ENCODE data around the gene TNS3. TPM values are rescaled to one million over a fixed set of nuclear protein-coding genes. Genes with fewer than 3 reads are reported as not detected.
"Not testable (repeated sequence)": the region's sequence is repeated elsewhere in the genome, so short reads cannot be mapped to it uniquely, and the experiment has no call there.

Gene TNS3
- total RNA-seq, 2 experiments from 2014 or later = 0.12 to 0.52 TPM

- no peaks in the 10 kb centered on the region for H3K9me3 Mint-ChIP-seq
- peaks cover 2% of the 10 kb centered on the region for H3K27me3 Mint-ChIP-seq
- DNase-seq = no peak
- H3K27ac Mint-ChIP-seq = no peak overlapping the region
- no peak overlapping the region for H3K4me3 Mint-ChIP-seq
- no peaks in the 10 kb centered on the region for H3K4me1 Mint-ChIP-seq
- no peaks in the 10 kb centered on the region for H3K36me3 Mint-ChIP-seq
These were observed 110.6 kb downstream of the TNS3 start for GRCh38 chr7:47471358-47471703.

GRCh38 chr7:47470567-47471357 lies 111.1 kb downstream of the TNS3 start:
- no peak overlapping the region for H3K27ac Mint-ChIP-seq

DNA sequence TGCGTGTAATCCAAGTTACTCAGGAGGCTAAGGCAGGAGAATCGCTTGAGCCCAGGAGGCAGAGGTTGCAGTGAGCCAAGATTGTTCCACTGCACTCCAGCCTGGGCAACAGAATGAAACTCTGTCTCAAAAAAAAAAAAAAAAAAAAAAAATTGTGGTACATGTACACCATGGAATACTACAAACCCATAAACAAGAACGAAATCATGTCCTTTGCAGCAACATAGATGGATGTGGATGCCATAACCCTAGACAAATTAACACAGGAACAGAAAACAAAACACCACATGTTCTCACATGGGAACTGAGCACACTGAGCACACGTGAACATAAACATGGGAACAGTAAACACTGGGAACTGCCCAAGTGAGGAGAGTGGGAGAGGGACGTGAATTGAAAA lies 112.1 kb downstream of the TNS3 start:
- H3K4me3 Mint-ChIP-seq, DNase-seq, H3K4me1 Mint-ChIP-seq, H3K36me3 Mint-ChIP-seq, H3K27ac Mint-ChIP-seq, H3K9me3 Mint-ChIP-seq, H3K27me3 Mint-ChIP-seq: not testable (repeated sequence)

More at GRCh38 chr7:47470567-47471357, 111.1 kb downstream of the TNS3 start:
- Mint-ChIP-seq H3K4me3 (no peak overlapping the region), H3K4me1 (no peaks in the 10 kb centered on the region), H3K9me3 (no peaks in the 10 kb centered on the region), H3K27me3 (peaks cover 3% of the 10 kb centered on the region), H3K36me3 (no peaks in the 10 kb centered on the region)
- no peak for DNase-seq

- no peak overlapping the region for H3K4me3 Mint-ChIP-seq
- H3K36me3 Mint-ChIP-seq = no peaks in the 10 kb centered on the region
- H3K9me3 Mint-ChIP-seq = no peaks in the 10 kb centered on the region
These were observed 115.1 kb downstream of the TNS3 start for GRCh38 chr7:47466832-47467231.

DNA sequence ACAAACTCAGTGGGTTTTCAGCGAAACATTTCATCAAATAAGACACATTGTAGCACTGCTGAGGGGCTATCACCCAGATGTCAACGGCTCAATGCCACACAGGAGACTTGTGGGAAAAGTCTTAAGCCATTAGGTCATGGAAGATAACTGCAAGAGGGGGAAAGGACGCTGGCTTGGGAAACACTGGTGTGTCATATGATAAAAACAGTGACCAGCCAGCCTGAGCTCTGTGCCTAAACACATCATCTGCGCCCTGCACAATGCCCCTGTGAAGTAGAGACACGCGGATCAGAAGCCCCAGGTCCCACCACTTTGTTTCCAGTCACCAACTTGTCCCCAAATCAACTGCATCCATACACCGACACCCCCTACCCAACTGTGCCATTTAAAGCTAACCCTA lies 116.7 kb downstream of the TNS3 start:
- peaks cover 3% of the 10 kb centered on the region for H3K27me3 Mint-ChIP-seq
- H3K9me3 Mint-ChIP-seq = no peaks in the 10 kb centered on the region
- no peaks in the 10 kb centered on the region for H3K4me1 Mint-ChIP-seq
- no peak for DNase-seq
- H3K36me3 Mint-ChIP-seq = no peaks in the 10 kb centered on the region
- no peak overlapping the region for H3K4me3 Mint-ChIP-seq
- H3K27ac Mint-ChIP-seq = no peak overlapping the region

More at GRCh38 chr7:47466832-47467231, 115.1 kb downstream of the TNS3 start:
- H3K27ac Mint-ChIP-seq = no peak overlapping the region
- H3K4me1 Mint-ChIP-seq = no peaks in the 10 kb centered on the region
- DNase-seq = no peak
- H3K27me3 Mint-ChIP-seq = peaks cover 3% of the 10 kb centered on the region

DNA sequence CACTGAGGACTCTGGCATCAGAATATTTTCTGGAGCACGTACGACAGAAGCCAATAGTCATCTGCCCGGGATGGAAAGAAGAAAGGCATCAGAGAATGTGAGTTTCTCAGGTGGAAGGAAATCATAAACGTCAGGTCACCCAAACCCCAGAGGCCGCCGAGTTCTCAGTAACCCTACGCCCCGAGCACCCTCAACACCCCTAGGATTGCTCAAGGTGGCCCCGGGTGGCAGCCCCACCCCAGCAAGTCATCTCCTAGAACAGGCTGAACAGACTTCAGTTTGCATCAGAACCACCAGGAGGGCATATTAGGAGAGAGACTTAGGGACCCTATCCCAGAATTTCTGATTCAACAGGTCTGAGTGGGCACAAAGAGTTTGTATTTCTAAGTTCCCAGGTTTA lies 117.6 kb downstream of the TNS3 start:
- no peaks in the 10 kb centered on the region for H3K9me3 Mint-ChIP-seq
- no peak overlapping the region for H3K27ac Mint-ChIP-seq
- H3K36me3 Mint-ChIP-seq = no peaks in the 10 kb centered on the region
- H3K4me1 Mint-ChIP-seq = no peaks in the 10 kb centered on the region
- peaks cover 3% of the 10 kb centered on the region for H3K27me3 Mint-ChIP-seq
- DNase-seq = no peak
- H3K4me3 Mint-ChIP-seq = no peak overlapping the region

- Mint-ChIP-seq H3K27me3 (peaks cover 3% of the 10 kb centered on the region), H3K9me3 (no peaks in the 10 kb centered on the region), H3K4me1 (no peaks in the 10 kb centered on the region), H3K36me3 (no peaks in the 10 kb centered on the region), H3K4me3 (no peak overlapping the region), H3K27ac (no peak overlapping the region)
- DNase-seq = no peak
These were observed 120.2 kb downstream of the TNS3 start for GRCh38 chr7:47461746-47462145.

GRCh38 chr7:47461161-47461560 lies 120.8 kb downstream of the TNS3 start:
- DNase-seq = no peak
- no peaks in the 10 kb centered on the region for H3K4me1 Mint-ChIP-seq
- no peak overlapping the region for H3K27ac Mint-ChIP-seq
- no peaks in the 10 kb centered on the region for H3K27me3 Mint-ChIP-seq
- H3K9me3 Mint-ChIP-seq = no peaks in the 10 kb centered on the region
- no peak overlapping the region for H3K4me3 Mint-ChIP-seq
- H3K36me3 Mint-ChIP-seq = no peaks in the 10 kb centered on the region

DNA sequence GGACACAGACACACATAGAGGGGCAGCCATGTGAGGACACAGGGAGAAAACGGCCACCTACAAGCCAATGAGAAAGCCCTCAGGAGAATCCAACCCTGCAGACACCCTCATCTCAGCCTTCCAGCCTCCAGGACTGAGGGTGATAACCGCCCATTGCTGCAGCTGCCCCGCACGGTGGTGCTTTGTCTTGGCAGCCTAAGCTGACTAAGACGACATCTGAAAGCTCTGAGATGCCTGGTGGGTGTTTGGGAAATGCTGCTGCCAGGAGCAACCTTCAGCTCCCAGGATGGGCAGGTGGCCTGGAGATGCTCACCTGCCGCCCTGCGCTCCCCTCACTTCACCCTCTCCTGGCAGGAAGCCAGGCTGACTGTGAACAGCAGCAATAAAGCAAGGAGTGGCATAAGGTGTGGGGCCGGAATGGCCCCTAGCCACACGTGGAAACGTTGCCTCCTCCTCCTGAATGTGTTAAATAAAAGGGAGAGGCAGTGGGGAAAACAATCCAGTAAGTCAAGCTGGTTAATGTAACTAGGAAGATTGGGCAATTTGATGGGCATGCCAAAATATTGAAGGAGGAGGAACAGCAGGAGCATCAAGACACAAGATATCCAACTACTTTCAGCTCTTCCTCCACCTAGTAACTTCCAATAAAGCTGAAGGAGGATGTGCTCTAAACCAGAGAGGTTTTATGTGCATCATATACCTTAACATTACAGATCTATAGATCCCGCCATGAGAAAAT lies 121.5 kb downstream of the TNS3 start:
- Mint-ChIP-seq H3K27ac (no peak overlapping the region), H3K4me3 (no peak overlapping the region), H3K4me1 (no peaks in the 10 kb centered on the region), H3K9me3 (no peaks in the 10 kb centered on the region), H3K36me3 (no peaks in the 10 kb centered on the region), H3K27me3 (no peaks in the 10 kb centered on the region)
- no peak for DNase-seq

- H3K4me1 Mint-ChIP-seq = no peaks in the 10 kb centered on the region
- H3K27me3 Mint-ChIP-seq = no peaks in the 10 kb centered on the region
- H3K4me3 Mint-ChIP-seq = no peak overlapping the region
- DNase-seq = no peak
- H3K27ac Mint-ChIP-seq = no peak overlapping the region
- H3K36me3 Mint-ChIP-seq = no peaks in the 10 kb centered on the region
- H3K9me3 Mint-ChIP-seq = no peaks in the 10 kb centered on the region
These were observed 123.4 kb downstream of the TNS3 start for GRCh38 chr7:47458486-47458885.

DNA sequence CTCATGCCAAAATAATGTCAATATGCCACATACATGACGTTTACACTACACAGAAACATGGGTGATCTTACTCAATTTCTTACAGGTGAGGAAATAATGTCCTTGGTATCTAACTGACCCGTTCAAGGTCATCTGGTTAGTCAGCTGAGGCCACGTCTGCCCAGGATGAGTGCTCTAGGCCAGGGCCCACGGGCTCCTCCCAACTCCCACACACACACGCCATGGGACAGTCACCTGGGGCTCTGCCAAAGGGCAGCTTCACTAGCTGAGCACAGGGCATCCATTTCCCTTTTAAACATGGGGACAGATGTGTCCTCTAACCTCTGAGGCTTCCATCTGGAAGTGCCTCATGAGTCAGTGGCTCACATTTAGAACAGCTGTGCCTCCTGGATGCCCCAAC lies 123.9 kb downstream of the TNS3 start:
- no peak overlapping the region for H3K4me3 Mint-ChIP-seq
- DNase-seq = no peak
- no peaks in the 10 kb centered on the region for H3K9me3 Mint-ChIP-seq
- H3K4me1 Mint-ChIP-seq = no peaks in the 10 kb centered on the region
- no peaks in the 10 kb centered on the region for H3K27me3 Mint-ChIP-seq
- no peaks in the 10 kb centered on the region for H3K36me3 Mint-ChIP-seq
- no peak overlapping the region for H3K27ac Mint-ChIP-seq

DNA sequence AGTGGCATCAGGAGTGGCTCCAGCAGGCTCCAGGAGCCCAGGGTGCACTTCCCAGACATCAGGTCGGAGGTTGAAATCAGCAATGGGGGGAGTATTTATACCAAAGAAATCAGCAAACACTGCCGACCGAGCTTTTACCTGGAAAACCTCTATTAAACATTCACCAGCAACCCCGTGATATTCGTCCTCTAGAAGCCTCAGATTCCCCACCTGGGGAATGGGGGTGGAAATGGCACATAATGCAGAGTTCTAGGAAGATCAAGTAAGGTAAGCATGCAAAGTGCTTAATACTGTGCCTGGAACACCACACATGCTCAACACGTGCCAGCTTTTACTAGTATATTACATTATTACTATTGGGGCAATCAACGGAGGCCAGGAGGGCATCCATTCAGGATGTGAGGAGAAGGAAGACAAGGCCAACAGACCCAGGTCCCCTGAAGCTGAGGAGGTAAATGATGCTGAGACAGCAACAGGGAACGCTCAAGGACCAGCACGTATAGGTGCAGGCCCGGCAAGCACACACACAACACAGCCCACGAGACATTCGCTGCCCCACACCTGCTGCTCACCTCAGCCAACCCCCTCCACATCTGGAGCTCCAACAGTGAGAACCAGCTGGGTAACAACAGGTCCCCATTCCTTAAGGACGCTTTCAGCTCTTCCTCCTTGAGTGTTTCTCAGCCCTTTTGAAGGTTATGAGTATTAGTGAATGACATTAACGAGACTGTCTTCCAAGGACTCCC lies 125.5 kb downstream of the TNS3 start:
- H3K4me3 Mint-ChIP-seq = no peak overlapping the region
- no peaks in the 10 kb centered on the region for H3K36me3 Mint-ChIP-seq
- no peaks in the 10 kb centered on the region for H3K27me3 Mint-ChIP-seq
- DNase-seq = no peak
- H3K4me1 Mint-ChIP-seq = no peaks in the 10 kb centered on the region
- no peak overlapping the region for H3K27ac Mint-ChIP-seq
- H3K9me3 Mint-ChIP-seq = no peaks in the 10 kb centered on the region

- H3K4me1 Mint-ChIP-seq = no peaks in the 10 kb centered on the region
- H3K9me3 Mint-ChIP-seq = no peaks in the 10 kb centered on the region
- H3K36me3 Mint-ChIP-seq = no peaks in the 10 kb centered on the region
- H3K27ac Mint-ChIP-seq = no peak overlapping the region
- no peak for DNase-seq
- no peak overlapping the region for H3K4me3 Mint-ChIP-seq
- H3K27me3 Mint-ChIP-seq = no peaks in the 10 kb centered on the region
These were observed 126.1 kb downstream of the TNS3 start for GRCh38 chr7:47455872-47456185.

- no peaks in the 10 kb centered on the region for H3K9me3 Mint-ChIP-seq
- H3K27me3 Mint-ChIP-seq = no peaks in the 10 kb centered on the region
- no peak overlapping the region for H3K27ac Mint-ChIP-seq
- DNase-seq = no peak
- no peaks in the 10 kb centered on the region for H3K4me1 Mint-ChIP-seq
- H3K4me3 Mint-ChIP-seq = no peak overlapping the region
- no peaks in the 10 kb centered on the region for H3K36me3 Mint-ChIP-seq
These were observed 126.7 kb downstream of the TNS3 start for GRCh38 chr7:47454974-47455871.
